Astrocyte of the spinal cord (primary cell): ENCODE data around the gene RYR3.

ENCODE experiments used
- DNase-seq: peaks from one replicate; pipeline ENCODE4 v3.0.0; 2011; ENCODE audit warnings: low read depth, low spot score
- H3K4me3 ChIP-seq: 2 replicates; pipeline ENCODE4 v1.5.1; 2011; ENCODE audit warnings: low read depth, mild to moderate bottlenecking, low read length, moderate library complexity
- in situ Hi-C: cut with HindIII; loops from 2 replicates; pipeline ENCODE4 v1.10.0; 2017; ENCODE audit warnings: low sequenced_read_pairs
- TF ChIP-seq, protein P1 (sequence below): IDR thresholded peaks from 2 replicates; pipeline ENCODE4 v1.5.1; 2012; ENCODE audit warnings: low read depth, mild to moderate bottlenecking, low read length, inconsistent platforms

Gene RYR3

DNA sequence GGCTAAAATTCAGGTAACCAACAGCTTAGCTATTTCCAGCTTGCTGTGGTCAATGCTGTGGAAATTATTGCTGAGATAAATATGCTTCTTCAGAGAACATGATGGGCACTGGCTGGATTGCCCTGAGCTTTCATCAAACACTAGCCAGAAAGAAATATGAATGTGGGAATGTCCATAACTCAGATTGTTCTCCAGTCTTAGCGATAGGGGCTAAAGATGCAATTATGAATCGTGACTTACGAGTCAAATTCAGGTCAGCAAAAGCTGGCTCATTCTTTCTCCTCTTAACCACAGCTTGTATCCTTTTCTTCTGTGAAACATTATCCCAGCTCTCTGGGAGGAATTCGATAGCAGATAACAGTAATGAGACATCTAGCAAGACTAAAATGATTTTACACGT is 307.6 kb downstream of the RYR3 start:
- no peak overlapping the region for H3K4me3 ChIP-seq
- TF ChIP-seq, protein P1, sequence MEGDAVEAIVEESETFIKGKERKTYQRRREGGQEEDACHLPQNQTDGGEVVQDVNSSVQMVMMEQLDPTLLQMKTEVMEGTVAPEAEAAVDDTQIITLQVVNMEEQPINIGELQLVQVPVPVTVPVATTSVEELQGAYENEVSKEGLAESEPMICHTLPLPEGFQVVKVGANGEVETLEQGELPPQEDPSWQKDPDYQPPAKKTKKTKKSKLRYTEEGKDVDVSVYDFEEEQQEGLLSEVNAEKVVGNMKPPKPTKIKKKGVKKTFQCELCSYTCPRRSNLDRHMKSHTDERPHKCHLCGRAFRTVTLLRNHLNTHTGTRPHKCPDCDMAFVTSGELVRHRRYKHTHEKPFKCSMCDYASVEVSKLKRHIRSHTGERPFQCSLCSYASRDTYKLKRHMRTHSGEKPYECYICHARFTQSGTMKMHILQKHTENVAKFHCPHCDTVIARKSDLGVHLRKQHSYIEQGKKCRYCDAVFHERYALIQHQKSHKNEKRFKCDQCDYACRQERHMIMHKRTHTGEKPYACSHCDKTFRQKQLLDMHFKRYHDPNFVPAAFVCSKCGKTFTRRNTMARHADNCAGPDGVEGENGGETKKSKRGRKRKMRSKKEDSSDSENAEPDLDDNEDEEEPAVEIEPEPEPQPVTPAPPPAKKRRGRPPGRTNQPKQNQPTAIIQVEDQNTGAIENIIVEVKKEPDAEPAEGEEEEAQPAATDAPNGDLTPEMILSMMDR = no peak
- no peak for DNase-seq
- in situ Hi-C loops = no loop called here

DNA sequence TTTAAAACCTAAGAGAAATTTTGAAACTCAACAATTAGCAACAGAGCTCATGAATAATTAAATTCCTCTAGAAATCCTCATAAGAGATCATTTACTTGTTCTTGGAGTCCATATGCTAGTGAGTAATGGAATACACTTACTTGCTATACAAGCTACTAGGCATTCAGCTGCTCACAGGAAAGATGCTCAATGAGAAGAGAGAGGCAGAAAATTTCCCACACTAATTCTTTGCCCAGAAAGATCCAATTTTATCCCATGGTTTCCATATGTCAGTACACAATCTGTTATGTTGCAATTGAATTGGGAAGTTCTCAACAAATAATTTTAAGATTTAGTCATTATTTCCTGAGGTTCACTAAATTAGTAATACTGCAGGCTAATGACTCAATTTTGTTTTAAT is 310.4 kb downstream of the RYR3 start:
- TF ChIP-seq, protein P1 = no peak
- in situ Hi-C loops = no loop called here
- no peak overlapping the region for H3K4me3 ChIP-seq
- no peak for DNase-seq

DNA sequence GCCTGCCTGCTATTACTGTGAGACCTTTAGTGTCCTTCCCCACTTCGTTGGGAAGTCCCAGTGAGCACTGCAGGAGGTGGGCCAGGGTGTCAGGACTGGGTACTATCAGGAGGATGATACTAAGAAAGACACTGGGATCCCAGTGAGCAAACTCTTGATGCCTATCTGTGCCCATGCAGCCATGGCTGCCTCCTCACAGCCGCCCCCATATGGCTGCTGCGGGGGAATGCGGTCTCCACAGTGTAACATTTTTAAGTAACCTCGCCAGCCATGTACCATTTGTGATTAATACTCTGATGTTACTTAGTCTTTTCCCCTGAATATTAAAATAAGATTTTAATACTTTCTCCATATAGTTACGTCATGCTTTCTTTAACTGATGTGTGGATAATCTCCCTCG is 312.2 kb downstream of the RYR3 start:
- no peak overlapping the region for H3K4me3 ChIP-seq
- in situ Hi-C loops = no loop called here
- TF ChIP-seq, protein P1 = peak; percentile 12
- DNase-seq = no peak

DNA sequence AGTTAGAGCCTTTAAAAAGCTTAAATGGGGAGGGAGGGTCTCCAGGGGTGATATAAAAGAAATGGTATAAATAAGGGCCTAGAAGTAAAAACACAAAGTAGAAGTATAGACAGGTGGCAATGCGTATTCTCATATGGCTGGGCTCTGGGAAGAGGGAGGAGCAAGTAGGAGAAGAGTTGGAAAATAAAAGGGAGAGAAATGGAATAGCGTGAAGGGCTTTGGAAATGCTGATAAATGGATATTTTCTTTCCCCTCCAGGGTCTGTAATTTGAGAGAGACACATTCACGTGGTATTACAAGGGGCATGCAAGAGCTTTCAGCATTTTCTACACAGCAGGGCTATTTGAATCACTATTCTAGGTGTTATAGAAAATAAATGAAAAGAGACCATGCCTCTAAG is 313.7 kb downstream of the RYR3 start:
- TF ChIP-seq, protein P1 = no peak
- in situ Hi-C loops = no loop called here
- H3K4me3 ChIP-seq = no peak overlapping the region
- no peak for DNase-seq

DNA sequence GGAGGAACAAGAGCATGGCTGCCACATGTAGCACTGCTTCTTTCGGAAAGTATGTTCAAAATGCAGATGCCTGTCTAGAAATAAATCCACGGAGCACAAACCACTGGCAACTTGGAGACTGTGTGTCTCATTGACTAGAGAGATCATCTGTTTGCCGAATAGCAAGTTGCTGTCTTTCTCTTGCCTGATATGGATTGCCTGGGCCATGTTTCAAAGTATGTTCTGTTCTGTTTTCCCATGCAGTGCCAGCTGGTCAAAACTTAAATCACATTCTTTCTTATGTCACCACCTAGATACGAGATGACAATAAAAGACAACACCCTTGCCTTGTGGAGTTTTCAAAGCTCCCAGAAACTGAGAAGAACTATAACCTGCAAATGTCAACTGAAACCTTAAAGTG is 318.9 kb downstream of the RYR3 start:
- TF ChIP-seq, protein P1 = no peak
- in situ Hi-C loops = no loop called here
- no peak for DNase-seq
- no peak overlapping the region for H3K4me3 ChIP-seq

DNA sequence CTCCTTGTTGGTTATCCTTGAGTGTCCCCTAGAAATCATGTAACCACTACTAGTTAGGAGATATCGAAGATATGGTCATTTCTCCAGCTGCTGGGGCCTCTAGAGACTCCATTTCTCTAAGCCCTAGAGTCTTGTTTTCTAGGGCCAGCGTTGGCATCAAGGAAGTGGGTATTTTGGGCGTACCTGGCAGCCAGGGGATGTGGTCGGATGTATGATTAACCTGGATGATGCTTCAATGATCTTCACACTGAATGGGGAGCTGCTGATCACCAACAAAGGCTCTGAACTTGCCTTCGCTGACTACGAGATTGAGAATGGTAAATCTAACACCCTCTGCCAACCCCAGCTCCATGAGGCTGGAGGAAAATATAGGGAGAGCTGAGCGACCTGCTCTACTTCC is 325.5 kb downstream of the RYR3 start:
- in situ Hi-C loops = no loop called here
- H3K4me3 ChIP-seq = no peak overlapping the region
- TF ChIP-seq, protein P1 = no peak
- DNase-seq = no peak

DNA sequence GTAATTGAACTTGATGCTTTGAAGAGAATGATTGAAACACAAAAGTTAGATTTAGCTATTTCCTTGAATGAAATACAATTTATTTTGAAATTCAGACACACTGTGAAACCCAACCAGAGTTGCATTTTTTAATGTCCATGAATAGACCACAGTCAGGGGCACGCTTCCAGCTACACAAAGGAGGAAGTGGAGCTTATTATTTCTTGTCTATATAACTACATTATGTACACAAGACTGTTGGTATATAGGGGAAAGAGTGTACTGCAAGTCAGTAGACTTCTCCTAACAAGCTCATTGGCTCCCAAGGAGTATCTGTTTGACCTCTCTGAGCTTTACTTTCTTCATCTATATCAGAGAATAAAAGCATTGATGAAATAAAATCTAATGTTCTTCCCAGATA is 326.2 kb downstream of the RYR3 start:
- TF ChIP-seq, protein P1 = no peak

More for the DNA sequence above, 326.2 kb downstream of the RYR3 start:
- no peak overlapping the region for H3K4me3 ChIP-seq
- no peak for DNase-seq
- in situ Hi-C loops = no loop called here
